ENCODE data around the gene MBNL3. TPM values are rescaled to one million over a fixed set of nuclear protein-coding genes. Genes with fewer than 3 reads are reported as not detected.

MBNL3 gene
- total RNA-seq, 4 donors from 2014 or later = 30.6 to 41.3 (median 37.2) TPM

DNA sequence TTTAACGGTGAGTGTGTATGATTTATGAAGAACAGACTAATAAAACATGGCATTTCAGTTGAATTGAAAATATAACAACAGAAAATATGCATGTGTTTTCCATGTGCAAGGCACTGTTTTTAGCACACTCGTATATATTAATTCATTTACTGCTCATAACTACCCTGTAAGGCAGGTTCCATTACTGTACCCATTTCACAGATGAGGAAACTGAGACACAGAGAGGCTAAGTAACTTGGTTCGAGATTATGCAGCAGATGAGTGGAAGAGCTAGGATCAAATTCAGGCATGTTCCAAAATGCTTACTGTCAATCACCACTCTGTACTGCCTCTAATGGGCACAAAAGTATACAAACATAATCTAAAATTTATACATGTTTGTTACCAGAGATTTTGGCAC is 20.4 kb downstream of the MBNL3 start:
- TF ChIP-seq EP300 (IDR thresholded peaks at IDR 0.05) (no peak), POLR2AphosphoS5 (IDR thresholded peaks at IDR 0.05) (no peak), POLR2A (IDR thresholded peaks at IDR 0.05) (no peak)
- TF ChIP-seq, protein P1, sequence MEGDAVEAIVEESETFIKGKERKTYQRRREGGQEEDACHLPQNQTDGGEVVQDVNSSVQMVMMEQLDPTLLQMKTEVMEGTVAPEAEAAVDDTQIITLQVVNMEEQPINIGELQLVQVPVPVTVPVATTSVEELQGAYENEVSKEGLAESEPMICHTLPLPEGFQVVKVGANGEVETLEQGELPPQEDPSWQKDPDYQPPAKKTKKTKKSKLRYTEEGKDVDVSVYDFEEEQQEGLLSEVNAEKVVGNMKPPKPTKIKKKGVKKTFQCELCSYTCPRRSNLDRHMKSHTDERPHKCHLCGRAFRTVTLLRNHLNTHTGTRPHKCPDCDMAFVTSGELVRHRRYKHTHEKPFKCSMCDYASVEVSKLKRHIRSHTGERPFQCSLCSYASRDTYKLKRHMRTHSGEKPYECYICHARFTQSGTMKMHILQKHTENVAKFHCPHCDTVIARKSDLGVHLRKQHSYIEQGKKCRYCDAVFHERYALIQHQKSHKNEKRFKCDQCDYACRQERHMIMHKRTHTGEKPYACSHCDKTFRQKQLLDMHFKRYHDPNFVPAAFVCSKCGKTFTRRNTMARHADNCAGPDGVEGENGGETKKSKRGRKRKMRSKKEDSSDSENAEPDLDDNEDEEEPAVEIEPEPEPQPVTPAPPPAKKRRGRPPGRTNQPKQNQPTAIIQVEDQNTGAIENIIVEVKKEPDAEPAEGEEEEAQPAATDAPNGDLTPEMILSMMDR (IDR thresholded peaks at IDR 0.05) = no peak
- no peak overlapping the region for H3K27ac ChIP-seq
- H3K4me3 ChIP-seq = no peak overlapping the region
- H3K27me3 ChIP-seq = no peaks in the 10 kb centered on the region
- no peak for DNase-seq (ENCODE audit: low spot score in 2 of 2)
- 79% methylated on average over 3 of the region's 3 CpGs for WGBS
- no peaks in the 10 kb centered on the region for H3K9me3 ChIP-seq
- H3K4me1 ChIP-seq = no peaks in the 10 kb centered on the region
- H3K36me3 ChIP-seq = no peaks in the 10 kb centered on the region

DNA sequence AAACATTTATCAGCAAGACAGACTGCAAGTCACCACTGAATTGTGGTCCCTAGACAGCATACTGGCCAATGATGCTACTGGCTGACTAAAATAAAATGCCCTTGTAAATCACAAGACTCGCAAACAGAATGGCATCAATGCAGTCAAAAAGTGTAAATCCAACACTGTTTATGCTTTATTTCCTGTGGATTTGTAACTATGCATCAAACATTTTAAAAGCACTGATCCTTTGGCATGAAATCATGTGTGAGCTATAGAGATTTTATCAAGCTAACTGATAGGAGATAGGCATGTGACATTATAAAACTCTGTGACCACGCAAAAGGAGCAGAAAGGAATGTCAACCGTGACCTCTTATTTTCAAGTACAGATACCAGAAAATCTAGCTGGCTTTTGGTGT is 20.8 kb downstream of the MBNL3 start:
- TF ChIP-seq POLR2A (IDR thresholded peaks at IDR 0.05) (no peak), EP300 (IDR thresholded peaks at IDR 0.05) (no peak), POLR2AphosphoS5 (IDR thresholded peaks at IDR 0.05) (no peak)
- TF ChIP-seq, protein P1 (IDR thresholded peaks at IDR 0.05) = no peak
- Histone ChIP-seq H3K27me3 (no peaks in the 10 kb centered on the region), H3K36me3 (no peaks in the 10 kb centered on the region), H3K27ac (no peak overlapping the region), H3K4me1 (no peaks in the 10 kb centered on the region), H3K9me3 (no peaks in the 10 kb centered on the region), H3K4me3 (no peak overlapping the region)
- WGBS = 78% methylated on average over 3 of the region's 3 CpGs
- no peak for DNase-seq (ENCODE audit: low spot score in 2 of 2)

DNA sequence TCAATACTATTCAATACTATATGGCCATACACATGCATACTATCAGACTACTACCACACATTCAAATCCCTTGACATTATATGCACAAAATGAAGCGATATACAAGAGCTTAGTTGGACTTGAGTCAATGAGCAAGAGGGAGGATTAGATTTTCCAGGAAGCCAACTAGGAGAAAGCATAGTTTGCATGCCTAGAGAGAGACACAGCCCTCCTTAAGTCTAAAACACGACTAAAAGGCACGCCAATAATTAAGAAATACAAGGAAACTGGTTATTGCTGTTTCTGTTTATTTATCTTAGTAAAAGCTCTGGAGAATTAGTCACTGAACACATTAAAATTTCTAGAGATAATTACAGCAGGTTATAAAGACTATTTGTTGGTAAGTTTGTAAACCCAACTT is 21.8 kb downstream of the MBNL3 start:
- no peak for DNase-seq (ENCODE audit: low spot score in 2 of 2)
- Histone ChIP-seq H3K9me3 (no peaks in the 10 kb centered on the region), H3K36me3 (no peaks in the 10 kb centered on the region), H3K4me1 (no peaks in the 10 kb centered on the region), H3K27ac (no peak overlapping the region), H3K27me3 (no peaks in the 10 kb centered on the region), H3K4me3 (no peak overlapping the region)
- TF ChIP-seq POLR2AphosphoS5 (IDR thresholded peaks at IDR 0.05) (no peak), EP300 (IDR thresholded peaks at IDR 0.05) (no peak), POLR2A (IDR thresholded peaks at IDR 0.05) (no peak)
- TF ChIP-seq, protein P1 (IDR thresholded peaks at IDR 0.05) = no peak
- 15% methylated on average over 3 of the region's 3 CpGs for WGBS

DNA sequence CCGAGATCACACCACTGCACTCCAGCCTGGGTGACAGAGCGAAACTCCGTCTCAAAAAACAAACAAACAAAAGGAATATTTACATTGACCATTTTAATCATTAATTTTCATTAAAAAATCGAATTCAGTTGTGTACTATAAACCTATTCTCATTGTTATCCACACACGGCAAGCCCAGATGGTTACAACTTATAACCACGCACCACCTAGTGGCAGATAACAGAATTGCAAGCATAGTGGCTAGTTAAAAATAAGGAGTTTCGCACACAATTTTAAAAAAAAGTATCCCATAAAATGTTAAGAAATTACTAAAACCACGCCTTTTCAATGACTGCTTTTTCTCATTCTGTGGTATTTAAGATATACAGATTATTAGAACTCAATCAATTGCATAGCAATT is 25.4 kb downstream of the MBNL3 start:
- DNase-seq (ENCODE audit: low spot score in 2 of 2) = no peak

DNA sequence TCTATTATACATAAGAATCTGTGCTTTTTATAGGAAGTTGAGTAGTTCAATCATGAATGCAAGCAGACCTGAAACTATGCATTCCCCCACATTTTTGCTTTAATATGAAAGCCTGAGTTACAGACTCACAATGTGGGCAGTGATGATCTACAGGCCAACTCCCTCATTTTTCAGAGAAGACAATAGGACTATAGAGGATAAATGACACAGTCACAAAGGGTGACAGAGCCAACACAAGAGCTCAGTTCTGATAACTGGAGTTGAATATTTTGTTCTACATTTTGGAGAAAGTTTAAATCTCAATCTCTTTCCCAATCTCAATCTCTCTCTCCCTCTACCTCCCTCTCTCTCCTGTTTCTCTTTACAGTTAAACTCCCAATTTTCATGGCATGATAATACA is 27.0 kb downstream of the MBNL3 start:
- H3K27ac ChIP-seq = no peak overlapping the region
- no peak for DNase-seq (ENCODE audit: low spot score in 2 of 2)
- no peaks in the 10 kb centered on the region for H3K36me3 ChIP-seq
- H3K4me1 ChIP-seq = no peaks in the 10 kb centered on the region
- TF ChIP-seq POLR2AphosphoS5 (IDR thresholded peaks at IDR 0.05) (no peak), EP300 (IDR thresholded peaks at IDR 0.05) (no peak), POLR2A (IDR thresholded peaks at IDR 0.05) (no peak)
- TF ChIP-seq, protein P1 (IDR thresholded peaks at IDR 0.05) = no peak
- H3K4me3 ChIP-seq = no peak overlapping the region
- no peaks in the 10 kb centered on the region for H3K27me3 ChIP-seq
- H3K9me3 ChIP-seq = no peaks in the 10 kb centered on the region

More for the DNA sequence above, 25.4 kb downstream of the MBNL3 start:
- Histone ChIP-seq H3K9me3 (no peaks in the 10 kb centered on the region), H3K27me3 (no peaks in the 10 kb centered on the region), H3K27ac (no peak overlapping the region), H3K4me1 (no peaks in the 10 kb centered on the region), H3K4me3 (no peak overlapping the region), H3K36me3 (no peaks in the 10 kb centered on the region)
- WGBS = 56% methylated on average over 8 of the region's 8 CpGs
- TF ChIP-seq POLR2A (IDR thresholded peaks at IDR 0.05) = no peak
- no peak for TF ChIP-seq EP300 (IDR thresholded peaks at IDR 0.05)
- TF ChIP-seq, protein P1 (IDR thresholded peaks at IDR 0.05) = no peak
- TF ChIP-seq POLR2AphosphoS5 (IDR thresholded peaks at IDR 0.05) = no peak
